ENCODE results near the gene TMCC3.

DNA sequence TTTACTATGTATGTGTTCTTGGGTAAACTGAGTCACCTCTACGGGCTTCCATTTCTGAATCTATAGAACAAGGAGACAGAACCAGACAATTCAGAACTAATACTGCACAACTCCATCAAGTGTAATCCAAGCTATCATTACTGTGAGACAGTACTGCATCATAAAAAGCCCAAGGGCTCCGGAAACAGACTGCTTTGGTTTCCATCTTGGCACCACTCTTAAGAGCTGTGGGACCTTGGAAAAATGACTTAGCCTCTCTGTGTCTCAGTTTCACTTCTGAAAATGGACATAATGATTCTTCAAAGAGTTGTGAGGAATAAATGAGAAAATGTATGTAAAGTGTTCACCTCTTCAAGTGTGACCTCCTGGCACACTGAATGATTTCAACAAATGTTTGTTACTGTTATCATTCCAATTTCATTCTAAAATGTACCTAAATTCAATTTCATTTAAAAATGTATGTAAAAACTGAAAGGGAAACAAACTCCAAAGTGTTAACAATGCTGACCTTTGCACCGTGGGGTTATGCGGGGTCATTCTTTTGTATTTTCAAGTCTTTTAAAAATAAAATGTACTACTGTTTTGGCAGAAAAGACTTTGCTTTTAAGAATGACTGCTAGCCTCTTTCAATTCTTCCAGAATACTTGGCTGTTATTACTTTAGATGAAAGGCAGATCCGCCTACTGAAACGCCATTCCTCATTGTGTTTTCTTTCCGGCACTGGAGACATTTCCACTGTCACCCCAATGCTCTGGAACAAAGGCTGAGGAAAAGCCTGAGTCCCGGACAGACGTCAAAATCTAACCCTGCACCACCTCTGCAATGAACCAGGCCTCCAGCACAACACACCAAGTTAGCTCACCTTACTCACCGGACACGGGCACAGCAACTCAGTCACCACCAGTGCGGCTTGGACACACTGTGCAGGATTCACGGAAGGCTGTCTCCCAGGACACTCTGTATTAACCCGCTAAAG is 62.8 kb downstream of the TMCC3 start:
- TF ChIP-seq ZNF169 (tag by site-specific recombination; IDR thresholded peaks at IDR 0.05) (no peak), ZNF16 (tag by site-specific recombination; IDR thresholded peaks at IDR 0.05; ENCODE audit: low read depth) (no peak), REPIN1 (tag by site-specific recombination; IDR thresholded peaks at IDR 0.05; ENCODE audit: low read depth) (no peak)
